GF-D8 (cell line): ENCODE data around the gene TPX2.
A peak's percentile ranks its signal among the peaks of the same experiment; 100 is the strongest.
"Not testable (repeated sequence)": the region's sequence is repeated elsewhere in the genome, so short reads cannot be mapped to it uniquely, and the experiment has no call there.

ENCODE experiments used
- DNase-seq: peaks from one replicate; lab custom pipeline; 2025; lab: John Stamatoyannopoulos, UW

Gene TPX2

DNA sequence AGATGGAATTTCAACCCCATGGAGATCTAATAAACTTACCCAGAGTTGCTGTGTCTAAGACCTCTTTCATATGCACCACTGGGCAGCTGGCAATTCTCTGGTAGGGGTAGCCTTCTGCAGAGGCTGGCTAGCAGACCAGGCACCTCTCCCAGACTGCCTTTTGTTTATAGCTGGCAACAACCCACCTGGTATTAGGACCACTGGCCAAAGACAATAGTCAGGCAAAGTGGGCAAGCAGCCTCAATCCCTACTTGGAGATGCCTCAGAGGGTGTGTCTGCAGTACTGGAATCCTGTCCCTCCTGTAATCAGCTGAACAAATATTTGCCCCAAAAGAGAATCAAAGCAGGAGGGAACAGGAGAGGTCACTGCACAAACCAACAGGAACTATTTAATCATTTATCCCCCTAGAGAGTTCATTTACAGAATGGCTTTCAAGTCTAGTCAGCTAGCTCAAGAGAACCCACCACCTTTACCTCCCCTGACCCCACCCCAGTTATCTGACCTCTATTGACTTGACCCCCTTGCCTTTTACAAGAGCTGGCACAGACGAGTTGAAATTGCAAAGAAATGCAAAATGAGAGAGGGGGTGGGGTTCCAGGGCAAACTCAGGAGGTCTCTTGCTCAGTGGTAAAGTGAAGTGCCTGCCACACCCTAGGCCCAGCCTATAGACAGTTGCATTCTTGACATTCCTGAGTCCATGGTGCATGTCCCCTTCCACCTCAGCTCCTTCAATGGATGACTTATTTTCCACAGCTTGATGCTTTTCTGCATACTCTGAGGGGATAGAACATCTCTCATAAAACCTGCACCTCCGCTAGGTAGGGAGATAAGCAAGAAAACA, 19.2 kb upstream of the TPX2 start:
- DNase-seq, result no peak

DNA sequence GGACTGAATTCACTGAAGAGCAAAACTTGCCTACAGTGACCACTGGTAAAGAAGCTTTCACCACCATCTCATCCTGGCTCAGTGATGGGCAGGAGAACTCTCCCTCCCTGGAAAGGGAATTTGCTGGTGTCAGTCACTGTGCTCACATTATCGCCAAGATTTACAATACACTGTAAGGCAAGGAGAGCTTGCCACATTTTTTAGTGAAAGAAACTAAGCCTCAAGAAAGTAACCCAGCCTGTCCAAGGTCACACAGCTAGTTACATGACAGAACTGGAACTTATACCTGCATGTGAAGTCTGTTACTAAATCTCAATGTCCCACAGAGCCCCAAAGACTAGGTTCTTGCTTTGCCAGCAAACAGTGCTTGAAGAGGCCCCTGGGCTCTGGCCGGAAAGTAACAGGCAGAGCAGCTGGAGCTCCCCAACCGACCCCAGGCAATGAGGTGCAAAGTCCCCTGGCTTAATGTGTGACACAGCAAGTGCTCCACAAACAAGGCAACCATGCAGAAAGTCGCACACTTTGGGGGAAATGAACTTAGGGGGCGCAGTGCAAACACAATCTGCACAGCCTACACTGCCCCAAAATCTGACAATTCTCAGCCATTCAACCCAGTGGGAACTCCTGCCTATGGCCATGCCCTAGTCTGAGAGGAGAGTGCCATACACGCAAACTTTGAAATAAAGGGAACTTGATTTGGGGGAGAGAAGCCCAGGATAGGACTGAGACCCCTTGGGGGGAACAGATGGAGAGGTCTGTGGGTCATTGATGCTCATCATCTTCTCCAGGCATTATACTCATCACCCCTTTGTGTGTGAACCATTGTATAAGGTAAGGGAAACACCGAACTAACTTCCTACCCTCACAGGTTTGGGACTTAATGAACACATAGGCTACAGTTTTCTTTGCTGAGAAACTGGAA, 18.3 kb upstream of the TPX2 start:
- no peak for DNase-seq

DNA sequence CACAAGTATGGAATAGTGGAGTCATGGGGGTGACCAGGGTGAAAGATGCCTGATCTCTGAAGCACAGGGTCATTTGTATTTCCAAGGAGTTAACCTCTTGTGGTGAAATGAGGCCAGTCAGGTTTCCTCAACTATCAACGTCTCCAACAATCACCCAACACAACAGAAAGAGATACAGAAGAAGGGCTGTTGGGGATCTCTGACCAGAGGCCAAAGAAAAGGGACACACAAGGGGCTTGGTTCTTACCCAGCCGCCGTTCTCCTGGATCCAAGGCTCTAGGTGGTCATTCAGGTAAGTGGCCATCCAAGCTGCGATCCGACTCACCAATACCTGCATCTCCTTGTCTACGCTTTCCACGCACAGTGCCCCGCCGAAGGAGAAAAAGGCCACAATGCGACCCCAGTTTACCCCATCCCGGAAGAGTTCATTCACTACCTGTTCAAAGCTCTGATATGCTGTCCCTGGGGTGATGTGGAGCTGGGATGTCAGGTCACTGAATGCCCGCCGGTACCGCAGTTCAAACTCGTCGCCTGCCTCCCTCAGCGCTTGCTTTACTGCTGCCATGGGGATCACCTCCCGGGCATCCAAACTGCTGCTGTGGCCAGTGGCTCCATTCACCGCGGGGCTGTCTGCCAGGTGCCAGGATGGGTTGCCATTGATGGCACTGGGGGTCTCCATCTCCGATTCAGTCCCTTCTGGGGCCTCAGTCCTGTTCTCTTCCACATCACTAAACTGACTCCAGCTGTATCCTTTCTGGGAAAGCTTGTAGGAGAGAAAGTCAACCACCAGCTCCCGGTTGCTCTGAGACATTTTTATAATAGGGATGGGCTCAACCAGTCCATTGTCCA, 17.5 kb upstream of the TPX2 start:
- DNase-seq, result no peak

GRCh38 chr20:31722257-31723068, 16.6 kb upstream of the TPX2 start, which contains the start of gene BCL2L1:
TSS of gene BCL2L1 (minus strand) at chr20:31722868. CDS start at chr20:31722218, 650 bp downstream.
- peak; percentile 62 for DNase-seq

GRCh38 chr20:31723069-31723318, 16.1 kb upstream of the TPX2 start:
- no peak for DNase-seq

DNA sequence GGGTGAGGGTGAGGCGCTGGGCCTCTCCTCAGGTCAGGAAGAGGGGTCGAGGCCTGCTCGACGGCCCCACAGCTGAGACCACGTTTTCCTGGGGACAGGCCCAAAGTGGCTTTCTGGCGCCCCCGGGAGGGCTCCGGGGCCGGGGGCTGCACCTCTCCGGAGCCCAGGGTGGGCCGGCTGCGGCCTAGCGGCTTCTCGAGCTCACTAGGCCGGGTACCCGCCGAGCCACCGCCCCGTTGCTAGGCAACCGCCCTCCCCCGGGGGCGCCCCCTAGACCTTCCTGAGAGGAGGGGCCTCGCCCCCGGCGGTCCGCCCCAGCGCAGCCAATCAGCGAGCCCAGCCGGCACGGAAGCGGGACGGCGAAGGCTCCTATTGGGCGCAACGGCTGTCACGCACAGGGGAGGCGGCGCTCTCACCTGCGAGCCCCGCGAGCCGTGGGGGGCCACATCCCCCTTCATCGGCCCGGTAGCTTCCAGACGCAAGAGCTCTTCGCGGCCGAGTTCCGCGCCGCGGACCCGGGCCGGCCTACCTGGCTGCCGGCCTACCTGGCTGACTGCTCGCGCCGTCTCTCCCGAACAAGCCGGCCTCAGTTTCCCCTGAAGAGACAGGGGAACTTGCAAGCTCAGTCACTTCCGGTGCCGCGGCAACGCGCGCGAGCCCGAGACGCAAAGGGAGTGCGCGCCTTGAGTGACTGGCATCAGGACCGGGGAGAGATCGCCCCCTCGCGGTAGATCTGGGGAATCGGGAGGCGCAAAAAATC, 15.6 kb upstream of the TPX2 start:
- peak; percentile 85 for DNase-seq

- no peak for DNase-seq
Measured at GRCh38 chr20:31731321-31731717, 7.8 kb upstream of the TPX2 start.

- no peak for DNase-seq
Measured at GRCh38 chr20:31739550-31739977, 474 bp downstream of the TPX2 start.

GRCh38 chr20:31740208-31740607, 1.1 kb downstream of the TPX2 start:
- DNase-seq, result no peak

DNA sequence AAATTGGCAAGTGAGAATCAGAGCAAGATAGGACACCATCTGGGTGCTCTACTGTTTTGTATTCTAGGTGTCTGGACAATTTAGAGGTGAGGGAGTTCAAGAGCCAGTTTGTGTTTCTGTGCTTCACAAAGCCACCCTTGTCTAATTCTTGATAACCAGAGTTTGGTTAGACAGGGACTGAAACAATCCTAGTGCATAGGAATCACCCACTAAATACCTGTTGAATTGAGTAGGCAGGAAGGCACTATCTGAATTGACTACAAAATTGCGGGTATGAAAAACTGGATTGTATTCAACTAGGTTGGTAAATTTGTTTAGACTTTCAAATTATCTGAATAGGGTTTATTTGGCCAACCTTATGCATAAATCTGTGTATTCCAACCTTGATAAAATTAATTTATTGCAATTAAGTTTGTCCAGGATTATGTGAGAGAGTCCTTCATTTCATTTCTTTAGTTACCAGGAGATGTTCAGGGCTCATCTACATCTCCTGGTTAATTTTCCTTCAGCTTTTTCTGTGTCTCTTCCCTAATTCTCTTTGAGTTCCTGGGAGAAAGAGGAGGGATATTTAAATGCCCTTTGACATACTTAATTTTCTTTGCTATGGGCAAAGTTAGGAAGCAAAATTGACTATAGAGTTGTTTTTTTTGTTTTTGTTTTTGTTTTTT, 1.7 kb downstream of the TPX2 start:
- DNase-seq, result no peak

GRCh38 chr20:31746068-31746878, 7.2 kb downstream of the TPX2 start:
- no peak for DNase-seq

GRCh38 chr20:31747028-31747427, 7.9 kb downstream of the TPX2 start:
- DNase-seq, result not testable (repeated sequence)

DNA sequence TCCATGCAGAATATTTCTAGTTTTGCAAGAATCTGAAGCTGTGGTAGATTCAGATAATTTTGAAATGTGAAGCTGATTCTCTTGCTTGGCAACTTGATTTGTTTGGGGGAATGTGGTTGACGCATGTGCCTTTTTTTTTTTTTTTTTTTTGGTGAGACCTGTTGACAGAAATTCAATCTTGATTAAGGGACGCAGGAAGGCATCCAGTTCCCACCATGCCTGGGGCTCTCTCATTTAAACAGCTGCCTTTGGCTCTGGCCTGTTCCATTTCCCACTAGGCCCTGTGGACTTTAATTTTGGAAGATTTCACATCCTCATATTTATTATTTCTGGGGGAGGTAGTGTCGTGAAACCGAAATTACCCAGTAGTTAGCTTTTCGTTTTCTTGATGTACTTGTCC, 8.6 kb downstream of the TPX2 start:
- no peak for DNase-seq

DNA sequence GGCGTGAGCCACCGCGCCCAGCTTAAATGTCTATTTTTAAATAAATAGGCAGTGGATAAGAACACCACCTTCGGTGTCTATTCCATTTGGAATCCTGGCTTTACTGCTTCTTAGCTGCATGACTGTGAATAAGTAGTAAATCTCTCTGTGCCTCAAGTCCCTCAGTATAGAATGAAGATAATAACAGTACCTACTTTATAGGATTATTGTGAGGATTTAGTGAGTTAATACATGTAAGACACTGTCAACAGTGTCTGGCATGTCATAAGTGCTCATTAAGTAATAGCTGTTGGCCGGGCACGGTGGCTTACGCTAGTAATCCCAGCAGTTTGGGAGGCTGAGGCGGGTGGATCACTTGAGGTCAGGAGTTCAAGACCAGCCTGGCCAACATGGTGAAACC, 10.1 kb downstream of the TPX2 start:
- no peak for DNase-seq

GRCh38 chr20:31751126-31751525, 12.0 kb downstream of the TPX2 start:
- no peak for DNase-seq

DNA sequence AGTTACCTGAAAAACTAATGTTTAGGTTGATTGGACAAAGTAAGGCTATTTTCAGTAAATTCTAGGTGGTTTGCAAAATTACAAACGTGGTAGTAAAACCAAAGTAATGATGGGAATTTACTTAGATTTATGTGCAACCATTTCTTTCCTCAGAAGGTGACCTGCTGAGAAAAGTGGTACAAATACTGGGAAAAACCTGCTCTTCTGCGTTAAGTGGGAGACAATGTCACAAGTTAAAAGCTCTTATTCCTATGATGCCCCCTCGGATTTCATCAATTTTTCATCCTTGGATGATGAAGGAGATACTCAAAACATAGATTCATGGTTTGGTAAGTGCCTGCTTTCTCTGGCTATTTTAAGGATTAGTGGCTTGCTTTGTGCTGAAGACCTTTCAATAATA, 18.2 kb downstream of the TPX2 start:
- DNase-seq, result no peak

GRCh38 chr20:31758521-31758920, 19.4 kb downstream of the TPX2 start:
- no peak for DNase-seq

DNA sequence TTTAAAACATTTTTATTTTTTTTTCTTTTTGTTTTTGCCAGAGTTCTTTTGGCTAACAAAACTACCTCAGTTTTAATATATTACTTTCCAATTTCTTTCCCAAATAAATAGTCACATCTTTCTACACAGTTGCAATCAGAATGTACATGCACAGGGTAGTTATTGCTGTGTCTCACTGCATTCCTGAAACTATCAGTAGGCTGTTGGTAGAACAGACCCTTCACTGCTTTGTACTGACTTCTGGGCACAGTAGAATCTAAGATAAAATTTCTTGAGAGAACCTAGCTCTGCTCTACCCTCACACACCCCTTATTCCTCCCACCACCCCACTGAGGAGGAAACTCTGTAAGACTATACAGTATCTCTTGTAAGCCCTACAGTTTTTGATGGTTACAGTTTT, 19.9 kb downstream of the TPX2 start:
- no peak for DNase-seq

DNA sequence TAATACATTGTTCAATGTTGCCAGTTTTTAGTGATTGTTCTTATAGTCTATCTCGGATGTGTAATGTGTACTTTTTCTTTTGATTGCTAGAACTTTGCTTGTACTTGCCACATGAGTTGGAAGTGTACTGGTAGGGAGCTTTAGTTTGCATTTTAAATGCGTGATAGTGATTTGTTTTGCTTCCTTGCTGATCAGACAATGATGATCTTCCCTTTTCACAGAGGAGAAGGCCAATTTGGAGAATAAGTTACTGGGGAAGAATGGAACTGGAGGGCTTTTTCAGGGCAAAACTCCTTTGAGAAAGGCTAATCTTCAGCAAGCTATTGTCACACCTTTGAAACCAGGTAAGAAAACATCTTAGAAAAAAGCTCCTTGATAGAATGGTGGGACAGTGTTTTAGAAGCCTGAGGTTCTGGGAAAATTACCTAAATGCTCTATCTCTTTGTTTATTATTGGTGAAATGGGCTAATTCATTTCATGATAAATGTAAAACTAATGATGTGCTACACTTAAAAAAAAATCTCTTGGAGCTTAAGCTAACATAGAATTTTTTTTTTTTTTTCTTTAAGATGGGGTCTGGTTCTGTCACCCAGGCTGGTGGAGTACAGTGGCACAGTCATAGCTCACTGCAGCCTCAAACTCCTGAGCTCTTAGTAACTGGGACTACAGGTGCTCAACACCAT, 20.9 kb downstream of the TPX2 start:
- no peak for DNase-seq
